Mesendoderm (in vitro differentiated cells): ENCODE measurements around the gene MORN1.

ENCODE experiments used
- DNase-seq: peaks from one replicate; pipeline ENCODE4 v3.0.0; 2013
- H2AK5ac ChIP-seq: 2 replicates; pipeline ENCODE4 v1.6.1; 2013; ENCODE audit warnings: low read length, inconsistent platforms
- H2BK120ac ChIP-seq: 2 replicates; pipeline ENCODE4 v1.6.1; 2013; ENCODE audit warnings: low read depth, mild to moderate bottlenecking, low read length, moderate library complexity, mixed read lengths
- H2BK15ac ChIP-seq: replicated peaks from 2 replicates; pipeline ENCODE4 v1.6.1; 2013; ENCODE audit warnings: low read depth, mild to moderate bottlenecking, moderate library complexity
- H2BK5ac ChIP-seq: 2 replicates; pipeline ENCODE4 v1.6.1; 2013; ENCODE audit warnings: low read length, inconsistent platforms
- H3K18ac ChIP-seq: 2 replicates; pipeline ENCODE4 v1.6.1; 2013; ENCODE audit warnings: mild to moderate bottlenecking, low read length, mixed read lengths
- H3K23ac ChIP-seq: one replicate; pipeline ENCODE4 v1.6.1; 2013; ENCODE audit warnings: low read length
- H3K27ac ChIP-seq: 2 replicates; pipeline ENCODE4 v1.5.1; 2013; ENCODE audit warnings: low read depth, mild to moderate bottlenecking, inconsistent platforms, low read length, moderate library complexity
- H3K27me3 ChIP-seq: 2 replicates; pipeline ENCODE4 v1.6.1; 2013; ENCODE audit warnings: low read length, control low read depth, mild to moderate bottlenecking, inconsistent platforms; ENCODE audit not compliant: insufficient read depth, poor library complexity
- H3K36me3 ChIP-seq: 2 replicates; pipeline ENCODE4 v1.6.1; 2013; ENCODE audit warnings: low read length, inconsistent platforms; ENCODE audit not compliant: control insufficient read depth, insufficient read depth
- H3K4ac ChIP-seq: one replicate; pipeline ENCODE4 v1.6.1; 2013; ENCODE audit warnings: low read depth, mild to moderate bottlenecking, low read length, moderate library complexity
- H3K4me1 ChIP-seq: 2 replicates; pipeline ENCODE4 v1.6.1; 2013; ENCODE audit warnings: low read depth, low read length, inconsistent platforms; ENCODE audit not compliant: control insufficient read depth
- H3K4me2 ChIP-seq: 2 replicates; pipeline ENCODE4 v1.6.1; 2013; ENCODE audit warnings: low read length
- H3K4me3 ChIP-seq: 2 replicates; pipeline ENCODE4 v1.5.1; 2013; ENCODE audit warnings: mild to moderate bottlenecking, low read length
- H3K56ac ChIP-seq: one replicate; pipeline ENCODE4 v1.6.1; 2013; ENCODE audit warnings: low read length
- H3K79me1 ChIP-seq: 2 replicates; pipeline ENCODE4 v1.6.1; 2013; ENCODE audit warnings: low read length, inconsistent platforms
- H3K79me2 ChIP-seq: 2 replicates; pipeline ENCODE4 v1.6.1; 2013; ENCODE audit warnings: mild to moderate bottlenecking, low read length; ENCODE audit not compliant: control insufficient read depth, insufficient read depth
- H3K9ac ChIP-seq: 2 replicates; pipeline ENCODE4 v1.6.1; 2013; ENCODE audit warnings: low read length, inconsistent platforms
- H4K5ac ChIP-seq: one replicate; pipeline ENCODE4 v1.6.1; 2013; ENCODE audit warnings: low read length
- H4K8ac ChIP-seq: one replicate; pipeline ENCODE4 v1.6.1; 2013; ENCODE audit warnings: low read depth, mild to moderate bottlenecking, control low read depth, low read length, moderate library complexity
- WGBS: extraction: QIAGEN DNeasy Blood & Tissue Kit; methylation state at CpG from one replicate; pipeline ENCODE4 v1.1.7; 2013; ENCODE audit warnings: low lambda C conversion rate, missing lambda C conversion rate; ENCODE audit not compliant: insufficient coverage; ENCODE audit errors: extremely low coverage; 5-methylcytosine and 5-hydroxymethylcytosine counted together

Gene MORN1

DNA sequence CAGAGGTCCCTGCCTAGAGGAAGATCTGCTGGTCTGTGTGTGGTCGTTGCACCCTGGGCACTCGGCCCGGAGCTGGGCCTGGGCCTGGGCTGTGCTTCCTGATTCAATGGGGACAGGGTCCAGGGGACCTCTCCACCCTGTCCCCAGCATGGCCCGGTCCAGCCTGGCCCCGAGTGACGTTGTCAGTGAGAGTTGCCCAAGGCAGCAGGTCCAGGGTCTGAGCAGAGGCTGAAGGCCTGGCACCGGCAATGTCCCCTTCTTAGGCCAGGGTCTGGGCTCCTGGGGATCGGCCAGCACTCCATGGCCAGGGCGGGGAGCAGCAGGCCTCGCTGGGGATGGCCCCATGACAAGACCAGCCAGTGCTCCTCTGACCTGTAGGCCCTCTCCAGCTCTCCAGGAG lies 36.6 kb upstream of the MORN1 start:
- H4K8ac ChIP-seq, result no peak overlapping the region
- no peaks in the 10 kb centered on the region for H3K79me1 ChIP-seq
- H3K27me3 ChIP-seq, result no peaks in the 10 kb centered on the region
- H3K36me3 ChIP-seq, result no peaks in the 10 kb centered on the region
- no peak overlapping the region for H2BK120ac ChIP-seq
- H3K23ac ChIP-seq, result no peak overlapping the region
- H3K79me2 ChIP-seq, result no peaks in the 10 kb centered on the region
- H2BK5ac ChIP-seq, result no peak overlapping the region
- no peak overlapping the region for H2BK15ac ChIP-seq
- H3K4ac ChIP-seq, result no peak overlapping the region
- H3K27ac ChIP-seq, result no peak overlapping the region
- H4K5ac ChIP-seq, result no peak overlapping the region
- no peak overlapping the region for H3K56ac ChIP-seq
- no peak for DNase-seq
- no peak overlapping the region for H3K18ac ChIP-seq
- H3K4me2 ChIP-seq, result no peak overlapping the region
- no CpG with 5 or more reads among the region's 10 CpGs for WGBS
- no peak overlapping the region for H3K4me3 ChIP-seq
- H3K9ac ChIP-seq, result no peak overlapping the region
- H2AK5ac ChIP-seq, result no peak overlapping the region
- no peaks in the 10 kb centered on the region for H3K4me1 ChIP-seq

- WGBS, result no CpG with 5 or more reads among the region's 18 CpGs
These were observed 35.7 kb upstream of the MORN1 start for GRCh38 chr1:2427051-2427450.

DNA sequence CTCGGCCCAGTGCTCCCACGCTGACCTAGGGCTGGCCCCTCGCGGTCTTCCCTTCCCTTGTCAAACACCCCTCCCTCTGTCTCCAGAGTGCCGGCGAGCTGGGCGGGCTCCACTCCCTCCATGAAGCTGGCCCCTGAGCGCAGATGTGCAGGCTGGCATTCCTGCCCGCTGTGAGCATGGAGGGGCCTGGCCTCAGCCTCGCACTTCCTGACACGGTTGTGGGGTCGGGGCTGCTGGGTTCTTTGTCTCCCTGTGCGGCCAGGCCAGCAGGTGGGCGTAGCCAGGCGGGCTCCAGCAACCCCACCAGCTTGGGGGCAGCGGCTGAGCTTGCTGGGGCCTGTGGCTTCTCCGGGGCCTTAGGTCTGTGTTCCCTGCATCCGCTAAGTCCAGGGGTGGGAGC lies 35.2 kb upstream of the MORN1 start:
- no peaks in the 10 kb centered on the region for H3K36me3 ChIP-seq
- H2AK5ac ChIP-seq, result no peak overlapping the region
- no peak for DNase-seq
- H3K27ac ChIP-seq, result no peak overlapping the region
- H3K23ac ChIP-seq, result no peak overlapping the region
- H3K4me3 ChIP-seq, result no peak overlapping the region
- WGBS, result no CpG with 5 or more reads among the region's 18 CpGs
- no peak overlapping the region for H3K9ac ChIP-seq
- no peak overlapping the region for H2BK15ac ChIP-seq
- H3K4me2 ChIP-seq, result no peak overlapping the region
- no peaks in the 10 kb centered on the region for H3K79me2 ChIP-seq
- no peak overlapping the region for H3K18ac ChIP-seq
- no peak overlapping the region for H3K4ac ChIP-seq
- no peak overlapping the region for H2BK120ac ChIP-seq
- no peak overlapping the region for H4K5ac ChIP-seq
- H2BK5ac ChIP-seq, result no peak overlapping the region
- no peaks in the 10 kb centered on the region for H3K4me1 ChIP-seq
- no peak overlapping the region for H4K8ac ChIP-seq
- H3K79me1 ChIP-seq, result no peaks in the 10 kb centered on the region
- H3K56ac ChIP-seq, result no peak overlapping the region
- no peaks in the 10 kb centered on the region for H3K27me3 ChIP-seq

More at GRCh38 chr1:2427051-2427450, 35.7 kb upstream of the MORN1 start:
- Histone ChIP-seq H2BK15ac (no peak overlapping the region), H3K23ac (no peak overlapping the region), H3K4me2 (no peak overlapping the region), H3K4me3 (no peak overlapping the region), H3K27ac (no peak overlapping the region), H3K18ac (no peak overlapping the region), H3K27me3 (no peaks in the 10 kb centered on the region), H3K36me3 (no peaks in the 10 kb centered on the region), H2BK5ac (no peak overlapping the region), H4K8ac (no peak overlapping the region), H2AK5ac (no peak overlapping the region), H3K56ac (no peak overlapping the region), H3K4me1 (no peaks in the 10 kb centered on the region), H2BK120ac (no peak overlapping the region), H3K9ac (no peak overlapping the region), H3K4ac (no peak overlapping the region), H3K79me1 (no peaks in the 10 kb centered on the region), H3K79me2 (no peaks in the 10 kb centered on the region), H4K5ac (no peak overlapping the region)
- DNase-seq, result no peak

DNA sequence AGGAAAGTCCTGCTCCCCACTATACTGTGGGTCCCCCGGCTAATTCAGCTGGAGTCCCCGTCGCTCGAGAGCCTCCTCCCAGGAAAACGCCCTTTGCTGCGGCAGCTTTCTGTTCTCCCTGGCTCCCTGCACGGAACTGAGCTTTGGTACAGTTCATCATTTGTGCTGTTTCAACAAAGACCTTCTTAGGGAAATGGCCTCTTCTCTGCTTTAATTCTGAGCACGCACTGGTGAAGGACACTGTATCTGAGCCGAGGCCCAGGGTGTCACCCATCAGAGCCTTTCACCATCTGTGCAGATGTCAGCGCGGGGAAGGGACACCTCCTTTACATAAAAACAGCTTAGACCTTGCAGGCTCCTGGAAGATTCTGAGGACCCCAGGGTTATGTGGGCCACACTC lies 34.5 kb upstream of the MORN1 start:
- Histone ChIP-seq H3K27me3 (no peaks in the 10 kb centered on the region), H3K36me3 (no peaks in the 10 kb centered on the region), H3K4me1 (no peaks in the 10 kb centered on the region), H2BK120ac (no peak overlapping the region), H3K4me2 (no peak overlapping the region), H2AK5ac (no peak overlapping the region), H2BK5ac (no peak overlapping the region), H3K4me3 (no peak overlapping the region), H3K18ac (no peak overlapping the region), H3K79me2 (no peaks in the 10 kb centered on the region), H4K5ac (no peak overlapping the region), H2BK15ac (no peak overlapping the region), H3K4ac (no peak overlapping the region), H3K9ac (no peak overlapping the region), H3K56ac (no peak overlapping the region), H3K23ac (no peak overlapping the region), H3K27ac (no peak overlapping the region), H4K8ac (no peak overlapping the region), H3K79me1 (no peaks in the 10 kb centered on the region)
- WGBS, result no CpG with 5 or more reads among the region's 11 CpGs
- DNase-seq, result no peak

- H3K4me2 ChIP-seq, result no peak overlapping the region
- no peak overlapping the region for H2BK120ac ChIP-seq
- H2AK5ac ChIP-seq, result no peak overlapping the region
- H4K8ac ChIP-seq, result no peak overlapping the region
- no peak overlapping the region for H2BK5ac ChIP-seq
- no peak for DNase-seq
- no peak overlapping the region for H3K4ac ChIP-seq
- no peak overlapping the region for H3K4me3 ChIP-seq
- no peaks in the 10 kb centered on the region for H3K79me1 ChIP-seq
- no peak overlapping the region for H3K27ac ChIP-seq
- H3K18ac ChIP-seq, result no peak overlapping the region
- no peaks in the 10 kb centered on the region for H3K4me1 ChIP-seq
- H3K36me3 ChIP-seq, result no peaks in the 10 kb centered on the region
- H3K27me3 ChIP-seq, result no peaks in the 10 kb centered on the region
- H3K9ac ChIP-seq, result no peak overlapping the region
- no CpG with 5 or more reads among the region's 4 CpGs for WGBS
- no peak overlapping the region for H2BK15ac ChIP-seq
- no peak overlapping the region for H4K5ac ChIP-seq
- no peaks in the 10 kb centered on the region for H3K79me2 ChIP-seq
- H3K23ac ChIP-seq, result no peak overlapping the region
- no peak overlapping the region for H3K56ac ChIP-seq
These were observed 31.2 kb upstream of the MORN1 start for GRCh38 chr1:2422523-2422922.

DNA sequence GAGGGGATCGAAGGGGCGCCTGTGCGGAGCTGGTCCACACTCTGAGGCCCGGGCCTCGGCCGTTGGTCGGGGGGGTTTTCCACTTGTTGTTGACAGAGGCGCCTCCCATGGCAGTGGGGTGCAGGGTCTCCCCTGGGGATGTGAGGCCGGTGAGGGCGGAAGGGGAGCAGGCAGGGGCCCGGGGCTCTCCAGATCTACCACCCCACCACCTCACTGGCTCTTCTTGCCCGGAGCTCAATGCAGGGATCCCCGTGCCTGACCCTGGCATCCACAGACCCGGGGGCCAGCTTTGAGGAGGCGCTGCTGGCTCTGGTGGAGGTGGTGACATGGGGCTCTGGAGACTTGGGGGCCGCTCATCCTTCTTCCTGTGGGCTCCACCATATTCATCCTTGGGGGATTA lies 28.1 kb upstream of the MORN1 start:
- no peak overlapping the region for H2AK5ac ChIP-seq
- H3K56ac ChIP-seq, result no peak overlapping the region
- no peak overlapping the region for H2BK120ac ChIP-seq
- no peak overlapping the region for H2BK5ac ChIP-seq
- no peak overlapping the region for H3K4ac ChIP-seq
- H3K9ac ChIP-seq, result no peak overlapping the region
- H4K5ac ChIP-seq, result no peak overlapping the region
- no peak overlapping the region for H2BK15ac ChIP-seq
- no peak overlapping the region for H3K18ac ChIP-seq
- H3K23ac ChIP-seq, result no peak overlapping the region
- H3K4me3 ChIP-seq, result no peak overlapping the region
- H3K79me1 ChIP-seq, result no peaks in the 10 kb centered on the region
- no peak overlapping the region for H3K4me2 ChIP-seq
- H3K27me3 ChIP-seq, result no peaks in the 10 kb centered on the region
- DNase-seq, result no peak
- H3K4me1 ChIP-seq, result no peaks in the 10 kb centered on the region
- WGBS, result no CpG with 5 or more reads among the region's 16 CpGs
- no peak overlapping the region for H3K27ac ChIP-seq
- H3K79me2 ChIP-seq, result no peaks in the 10 kb centered on the region
- H3K36me3 ChIP-seq, result no peaks in the 10 kb centered on the region
- no peak overlapping the region for H4K8ac ChIP-seq
